Progenitor cell of endocrine pancreas (in vitro differentiated cells): ENCODE data around the gene SLC23A3. TPM values are rescaled to one million over a fixed set of nuclear protein-coding genes. Genes with fewer than 3 reads are reported as not detected.
A peak's percentile ranks its signal among the peaks of the same experiment; 100 is the strongest.

Experiments used
- DNase-seq: peaks from one replicate; pipeline ENCODE4 v3.0.0; 2021; ENCODE audit warnings: low spot score; ENCODE audit not compliant: unreplicated experiment
- H3K27ac Mint-ChIP-seq: 2 replicates; pipeline ENCODE4 v1.8.0; 2021; ENCODE audit warnings: mild to moderate bottlenecking, moderate library complexity, mixed read lengths
- H3K27me3 Mint-ChIP-seq: 2 replicates; pipeline ENCODE4 v1.8.0; 2021; ENCODE audit warnings: mixed read lengths
- H3K36me3 Mint-ChIP-seq: 2 replicates; pipeline ENCODE4 v1.8.0; 2022; ENCODE audit warnings: mixed read lengths; ENCODE audit not compliant: insufficient read depth
- H3K4me1 Mint-ChIP-seq: 2 replicates; pipeline ENCODE4 v1.8.0; 2021; ENCODE audit warnings: low read depth, mixed read lengths
- H3K4me3 Mint-ChIP-seq: 2 replicates; pipeline ENCODE4 v1.8.0; 2021; ENCODE audit warnings: low read depth, mild to moderate bottlenecking, moderate library complexity, mixed read lengths
- H3K9me3 Mint-ChIP-seq: 2 replicates; pipeline ENCODE4 v1.8.0; 2021; ENCODE audit warnings: low read depth, mixed read lengths
- total RNA-seq: library from RNA; stranded (reverse); gene quantifications from 2 replicates; pipeline ENCODE4 v1.2.1, GENCODE V29; 2021
- TF ChIP-seq, protein P1 (sequence below): fragments of 200-600 bp; sonication (generic); IDR thresholded peaks from one replicate; pipeline ENCODE4 v1.5.0; 2021; ENCODE audit warnings: antibody characterized with exemption, mild to moderate bottlenecking; ENCODE audit not compliant: unreplicated experiment

SLC23A3 gene
- total RNA-seq, 1 donor from 2014 or later, result 2.8 TPM

DNA sequence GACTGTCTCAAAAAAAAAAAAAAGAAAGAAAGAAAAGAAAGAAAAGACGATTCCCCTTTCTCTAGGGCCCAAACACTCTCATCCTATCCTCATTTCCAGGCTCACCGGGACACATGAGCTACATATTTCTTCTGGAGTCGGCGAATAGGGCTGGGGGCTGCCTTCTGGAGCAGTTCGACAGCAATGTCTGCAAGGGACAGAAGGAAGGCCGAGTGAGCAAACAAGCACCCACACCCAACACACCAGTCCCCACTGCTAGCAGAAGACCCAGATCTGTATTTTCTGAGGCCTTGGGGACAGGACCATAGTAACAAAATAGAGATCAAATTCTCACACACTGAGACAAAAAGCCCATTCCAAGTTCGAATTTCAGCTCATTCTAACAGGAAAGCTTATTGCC lies 5.7 kb upstream of the SLC23A3 start:
- Mint-ChIP-seq H3K36me3 (peaks cover 4% of the 10 kb centered on the region), H3K27me3 (no peaks in the 10 kb centered on the region), H3K27ac (no peak overlapping the region), H3K9me3 (no peaks in the 10 kb centered on the region), H3K4me3 (peak overlapping the region; percentile 87), H3K4me1 (peaks cover 20% of the 10 kb centered on the region)
- no peak for DNase-seq
- TF ChIP-seq, protein P1, sequence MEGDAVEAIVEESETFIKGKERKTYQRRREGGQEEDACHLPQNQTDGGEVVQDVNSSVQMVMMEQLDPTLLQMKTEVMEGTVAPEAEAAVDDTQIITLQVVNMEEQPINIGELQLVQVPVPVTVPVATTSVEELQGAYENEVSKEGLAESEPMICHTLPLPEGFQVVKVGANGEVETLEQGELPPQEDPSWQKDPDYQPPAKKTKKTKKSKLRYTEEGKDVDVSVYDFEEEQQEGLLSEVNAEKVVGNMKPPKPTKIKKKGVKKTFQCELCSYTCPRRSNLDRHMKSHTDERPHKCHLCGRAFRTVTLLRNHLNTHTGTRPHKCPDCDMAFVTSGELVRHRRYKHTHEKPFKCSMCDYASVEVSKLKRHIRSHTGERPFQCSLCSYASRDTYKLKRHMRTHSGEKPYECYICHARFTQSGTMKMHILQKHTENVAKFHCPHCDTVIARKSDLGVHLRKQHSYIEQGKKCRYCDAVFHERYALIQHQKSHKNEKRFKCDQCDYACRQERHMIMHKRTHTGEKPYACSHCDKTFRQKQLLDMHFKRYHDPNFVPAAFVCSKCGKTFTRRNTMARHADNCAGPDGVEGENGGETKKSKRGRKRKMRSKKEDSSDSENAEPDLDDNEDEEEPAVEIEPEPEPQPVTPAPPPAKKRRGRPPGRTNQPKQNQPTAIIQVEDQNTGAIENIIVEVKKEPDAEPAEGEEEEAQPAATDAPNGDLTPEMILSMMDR, result no peak

DNA sequence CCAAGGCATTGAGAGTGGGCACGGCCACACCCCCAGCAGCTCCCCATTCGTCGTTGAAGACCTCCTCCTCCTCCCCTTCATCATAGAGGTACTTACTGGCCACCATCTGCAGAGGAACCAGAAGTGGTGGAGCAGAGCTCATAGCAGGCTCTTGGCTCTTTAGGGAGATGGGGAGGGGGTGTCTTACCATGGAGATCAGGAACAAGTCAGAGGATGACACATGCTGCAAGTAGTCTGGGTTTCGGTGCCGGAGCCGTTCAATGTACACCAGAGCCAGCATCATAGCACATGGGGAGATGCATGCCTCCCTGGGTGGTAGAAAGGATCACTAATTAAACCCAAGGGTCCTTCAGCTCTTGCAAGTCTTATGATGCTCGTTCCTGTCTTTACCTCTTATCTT lies 5.0 kb upstream of the SLC23A3 start:
- no peak for DNase-seq
- TF ChIP-seq, protein P1, result no peak
- Mint-ChIP-seq H3K9me3 (no peaks in the 10 kb centered on the region), H3K4me1 (peaks cover 20% of the 10 kb centered on the region), H3K27ac (no peak overlapping the region), H3K4me3 (no peak overlapping the region), H3K27me3 (no peaks in the 10 kb centered on the region), H3K36me3 (peaks cover 4% of the 10 kb centered on the region)

DNA sequence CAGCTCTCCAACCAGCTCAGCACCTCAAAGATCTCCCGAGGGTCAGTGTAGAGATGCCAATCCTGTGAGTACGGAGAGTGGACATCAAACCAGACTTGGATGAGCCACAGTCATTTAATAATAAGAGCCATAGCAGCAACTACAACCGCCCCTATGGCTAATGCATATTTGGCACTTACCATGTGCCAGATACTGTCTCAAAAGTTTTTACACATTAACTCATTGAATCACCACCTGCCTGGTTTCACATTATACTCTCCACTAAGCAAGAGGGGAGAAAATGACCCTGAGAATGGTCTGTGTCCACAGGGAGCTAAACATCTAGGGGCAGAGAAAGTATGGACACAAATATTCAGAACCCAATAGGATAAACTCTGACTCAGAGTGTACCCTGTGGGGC lies 4.3 kb upstream of the SLC23A3 start:
- peaks cover 17% of the 10 kb centered on the region for H3K4me1 Mint-ChIP-seq
- no peak overlapping the region for H3K27ac Mint-ChIP-seq
- no peaks in the 10 kb centered on the region for H3K9me3 Mint-ChIP-seq
- H3K36me3 Mint-ChIP-seq, result peaks cover 4% of the 10 kb centered on the region
- no peaks in the 10 kb centered on the region for H3K27me3 Mint-ChIP-seq
- H3K4me3 Mint-ChIP-seq, result no peak overlapping the region
- DNase-seq, result no peak
- TF ChIP-seq, protein P1, result no peak

DNA sequence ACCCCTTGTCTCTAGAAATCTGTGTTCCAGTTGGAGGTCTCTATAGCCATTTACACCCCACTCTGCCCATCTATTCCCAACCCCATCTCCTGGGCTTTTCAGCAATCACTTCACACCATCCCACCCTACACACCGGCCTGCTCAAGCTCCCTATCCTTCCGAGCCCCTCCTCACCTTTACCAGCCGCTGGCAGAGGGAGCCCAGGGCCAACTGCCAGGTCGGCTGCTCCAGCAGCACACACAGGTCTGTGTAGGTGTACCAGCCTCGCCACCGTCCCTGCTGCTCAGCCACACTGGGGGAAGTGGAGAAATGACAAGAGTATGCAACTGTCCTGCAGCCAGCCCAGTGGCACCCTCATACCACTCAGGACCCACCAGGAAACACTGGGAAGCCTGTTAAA lies 3.3 kb upstream of the SLC23A3 start:
- no peaks in the 10 kb centered on the region for H3K9me3 Mint-ChIP-seq
- H3K27ac Mint-ChIP-seq, result no peak overlapping the region

DNA sequence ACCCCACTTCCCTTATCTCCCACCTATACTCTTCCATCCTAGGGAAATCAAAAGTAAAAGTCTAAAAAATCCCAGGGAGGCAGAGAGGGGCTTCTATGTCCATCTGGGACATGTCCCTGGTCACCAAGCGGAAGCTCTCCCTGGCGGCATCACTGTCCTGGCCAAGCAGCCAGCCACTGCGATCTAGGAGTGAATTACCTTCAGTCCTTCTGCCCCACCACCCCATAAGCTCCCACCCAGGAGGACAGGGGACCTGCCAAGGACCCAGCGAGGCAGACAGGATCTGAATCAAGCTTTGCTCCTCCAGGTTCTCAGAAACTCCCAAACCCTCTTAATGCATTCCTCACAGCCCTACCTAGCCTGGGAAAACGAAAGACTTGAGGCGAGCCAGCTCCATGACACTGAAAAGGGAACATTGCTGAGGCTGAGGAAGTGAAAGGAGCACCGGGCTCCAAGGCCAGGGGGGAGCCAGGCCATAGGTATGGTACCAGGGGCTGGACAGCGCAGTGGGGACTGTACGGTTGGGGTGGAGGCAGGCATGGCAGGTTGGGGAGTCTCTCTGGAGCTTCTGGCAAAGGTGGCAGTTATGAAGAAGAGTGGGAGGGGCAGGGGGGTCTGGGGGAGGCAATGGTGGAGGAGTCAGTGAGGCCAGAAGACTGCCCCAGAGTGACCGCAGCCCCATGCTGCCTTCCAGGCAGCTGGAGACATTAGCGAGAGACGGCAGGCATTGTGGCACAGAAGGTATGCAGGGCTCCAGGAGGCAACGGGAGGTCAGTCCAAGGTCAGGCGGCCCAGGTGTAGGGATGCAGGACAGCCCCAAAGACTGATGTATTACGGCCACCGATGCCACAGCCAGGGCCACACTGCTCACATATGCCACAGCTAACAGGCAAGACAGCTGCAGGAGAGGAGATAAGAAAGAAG lies 2.7 kb upstream of the SLC23A3 start:
- TF ChIP-seq, protein P1, result no peak
- no peak for DNase-seq
- H3K36me3 Mint-ChIP-seq, result peaks cover 4% of the 10 kb centered on the region
- H3K4me3 Mint-ChIP-seq, result no peak overlapping the region
- H3K27me3 Mint-ChIP-seq, result no peaks in the 10 kb centered on the region
- H3K27ac Mint-ChIP-seq, result no peak overlapping the region
- peaks cover 11% of the 10 kb centered on the region for H3K4me1 Mint-ChIP-seq
- no peaks in the 10 kb centered on the region for H3K9me3 Mint-ChIP-seq

More for the DNA sequence above, 3.3 kb upstream of the SLC23A3 start:
- DNase-seq, result no peak
- TF ChIP-seq, protein P1, result no peak
- peaks cover 4% of the 10 kb centered on the region for H3K36me3 Mint-ChIP-seq
- H3K4me1 Mint-ChIP-seq, result peaks cover 13% of the 10 kb centered on the region
- no peak overlapping the region for H3K4me3 Mint-ChIP-seq
- no peaks in the 10 kb centered on the region for H3K27me3 Mint-ChIP-seq
